Measurements from ENCODE around the gene GOLGA2. TPM values are rescaled to one million over a fixed set of nuclear protein-coding genes. Genes with fewer than 3 reads are reported as not detected.

The GOLGA2 gene
- polyA plus RNA-seq, 1 of the 3 experiments (the other 2 are of a cell fraction): 103 TPM

GRCh38 chr9:128298535-128299482, 23.0 kb upstream of the GOLGA2 start:
- Histone ChIP-seq H3F3A (replicated peaks; ENCODE audit: insufficient read depth) (no peaks in the 10 kb centered on the region), H3K79me2 (ENCODE audit: insufficient read depth) (no peaks in the 10 kb centered on the region), H3K27ac (ENCODE audit: low read depth in 2 of 2, low read length in 1 of 2) (no peak overlapping the region; a peak in 1 of 4 replicates), H4K20me1 (ENCODE audit: insufficient read depth) (no peaks in the 10 kb centered on the region), H3K9me3 (no peaks in the 10 kb centered on the region), H3K9me2 (no peaks in the 10 kb centered on the region), H3K4me3 (ENCODE audit: low read depth in 2 of 2, low read length in 1 of 2) (no peak overlapping the region), H3K36me3 (replicated peaks in 1 of 2; ENCODE audit: control insufficient read depth in 1 of 2, insufficient read depth in 2 of 2, low read length in 1 of 2) (no peaks in the 10 kb centered on the region), H2AFZ (ENCODE audit: low read depth) (no peak overlapping the region), H3K4me1 (ENCODE audit: control insufficient read depth in 1 of 2, insufficient read depth in 2 of 2, low read depth in 1 of 2, low read length in 1 of 2) (peaks cover 5 to 8% of the 10 kb centered on the region in 2 experiments; a peak in 2 of 4 replicates), H3K9ac (no peak overlapping the region), H3K27me3 (ENCODE audit: insufficient read depth) (no peaks in the 10 kb centered on the region), H3K4me2 (no peak overlapping the region)
- POLR2A ChIA-PET: interaction anchor here (1.1 kb wide), 1 partner anchor 11 kb away, joined by 4 read pairs; no protein-coding TSS in a partner anchor
- TF ChIP-seq GATA2 (CRISPR knock-in tag; IDR thresholded peaks at IDR 0.05) (peak; percentile 65), YY1 (IDR thresholded peaks at IDR 0.05; ENCODE audit: low read depth) (no peak)
- WGBS (ENCODE audit: low lambda C conversion rate): 87% methylated on average over 16 of the region's 20 CpGs
- CTCF ChIA-PET: interaction anchor here (0.6 to 9.4 kb wide), 6 partner anchors 12 to 122 kb away, joined by 3 to 80 read pairs (median 5); partner anchors contain the start of gene CERCAM
- DNase-seq: peak; percentile 53

GRCh38 chr9:128297221-128297773, 21.5 kb upstream of the GOLGA2 start:
- Histone ChIP-seq H3K9ac (no peak overlapping the region), H3K4me2 (no peak overlapping the region), H3K79me2 (ENCODE audit: insufficient read depth) (no peaks in the 10 kb centered on the region), H3K9me3 (no peaks in the 10 kb centered on the region), H3K36me3 (replicated peaks in 1 of 2; ENCODE audit: control insufficient read depth in 1 of 2, insufficient read depth in 2 of 2, low read length in 1 of 2) (no peaks in the 10 kb centered on the region), H3F3A (replicated peaks; ENCODE audit: insufficient read depth) (no peaks in the 10 kb centered on the region), H4K20me1 (ENCODE audit: insufficient read depth) (no peaks in the 10 kb centered on the region), H3K27me3 (ENCODE audit: insufficient read depth) (no peaks in the 10 kb centered on the region), H3K9me2 (no peaks in the 10 kb centered on the region), H2AFZ (ENCODE audit: low read depth) (no peak overlapping the region), H3K27ac (ENCODE audit: low read depth in 2 of 2, low read length in 1 of 2) (no peak overlapping the region), H3K4me3 (ENCODE audit: low read depth in 2 of 2, low read length in 1 of 2) (no peak overlapping the region), H3K4me1 (ENCODE audit: control insufficient read depth in 1 of 2, insufficient read depth in 2 of 2, low read depth in 1 of 2, low read length in 1 of 2) (peaks cover 5 to 8% of the 10 kb centered on the region in 2 experiments; a peak in 2 of 4 replicates)
- no peak for DNase-seq
- ChIA-PET CTCF (interaction anchor here (0.5 to 9.4 kb wide), 10 partner anchors 33 to 141 kb away, joined by 3 to 80 read pairs (median 4); no protein-coding TSS in a partner anchor), POLR2A (interaction anchor here (0.6 to 1.8 kb wide), 2 partner anchors 7 to 226 kb away, joined by 3 to 4 read pairs; no protein-coding TSS in a partner anchor)
- 83% methylated on average over 2 of the region's 2 CpGs for WGBS (ENCODE audit: low lambda C conversion rate)
- no peak for TF ChIP-seq POLR2AphosphoS5 (IDR thresholded peaks at IDR 0.05; ENCODE audit: low read depth, low read length)

GRCh38 chr9:128296340-128297220, 20.8 kb upstream of the GOLGA2 start:
- 87% methylated on average over 16 of the region's 16 CpGs for WGBS (ENCODE audit: low lambda C conversion rate)
- no peak for DNase-seq
- no peaks in the 10 kb centered on the region for H3K9me3 ChIP-seq
- CTCF ChIA-PET: interaction anchor here (0.5 to 9.4 kb wide), 23 partner anchors 8 to 142 kb away, joined by 3 to 80 read pairs (median 4); partner anchors contain the start of gene CERCAM
- TF ChIP-seq POLR2AphosphoS5 (IDR thresholded peaks at IDR 0.05; ENCODE audit: low read depth, low read length) (no peak), NRF1 (IDR thresholded peaks at IDR 0.05; ENCODE audit: low read depth, low read length) (no peak), ZBTB33 (IDR thresholded peaks at IDR 0.05; ENCODE audit: borderline replicate concordance, low read depth) (no peak), SMC3 (IDR thresholded peaks at IDR 0.05; ENCODE audit: low read depth, low read length) (no peak), MEF2A (IDR thresholded peaks at IDR 0.05; ENCODE audit: borderline replicate concordance, low read depth) (no peak), TAF1 (IDR thresholded peaks at IDR 0.05; ENCODE audit: borderline replicate concordance, low read depth, low read length) (no peak), PBX3 (IDR thresholded peaks at IDR 0.05) (no peak), MXI1 (IDR thresholded peaks at IDR 0.05; ENCODE audit: low read depth, low read length) (no peak), USF1 (IDR thresholded peaks at IDR 0.05; ENCODE audit: borderline replicate concordance, low read depth) (no peak), FOSL2 (IDR thresholded peaks at IDR 0.05; ENCODE audit: borderline replicate concordance, low read depth) (no peak)
- H3K4me2 ChIP-seq: no peak overlapping the region
- no peak overlapping the region for H3K4me3 ChIP-seq (ENCODE audit: low read depth in 2 of 2, low read length in 1 of 2)
- H2AFZ ChIP-seq (ENCODE audit: low read depth): no peak overlapping the region
- no peak overlapping the region for H3K9ac ChIP-seq
- H3K36me3 ChIP-seq (replicated peaks in 1 of 2; ENCODE audit: control insufficient read depth in 1 of 2, insufficient read depth in 2 of 2, low read length in 1 of 2): no peaks in the 10 kb centered on the region
- POLR2A ChIA-PET: interaction anchor here (0.6 to 1.8 kb wide), 2 partner anchors 8 to 227 kb away, joined by 3 to 4 read pairs; no protein-coding TSS in a partner anchor
- H3K4me1 ChIP-seq (ENCODE audit: control insufficient read depth in 1 of 2, insufficient read depth in 2 of 2, low read depth in 1 of 2, low read length in 1 of 2): peaks cover 5 to 8% of the 10 kb centered on the region in 2 experiments; a peak in 2 of 4 replicates
- H3F3A ChIP-seq (replicated peaks; ENCODE audit: insufficient read depth): no peaks in the 10 kb centered on the region
- H3K27me3 ChIP-seq (ENCODE audit: insufficient read depth): no peaks in the 10 kb centered on the region
- no peaks in the 10 kb centered on the region for H4K20me1 ChIP-seq (ENCODE audit: insufficient read depth)
- no peaks in the 10 kb centered on the region for H3K9me2 ChIP-seq
- no peak overlapping the region for H3K27ac ChIP-seq (ENCODE audit: low read depth in 2 of 2, low read length in 1 of 2)
- no peaks in the 10 kb centered on the region for H3K79me2 ChIP-seq (ENCODE audit: insufficient read depth)
